Neural progenitor cell (in vitro differentiated cells): Measurements from ENCODE around the gene ITGA2B. TPM values are rescaled to one million over a fixed set of nuclear protein-coding genes. Genes with fewer than 3 reads are reported as not detected.
A peak's percentile ranks its signal among the peaks of the same experiment; 100 is the strongest.
"Not testable (repeated sequence)": the region's sequence is repeated elsewhere in the genome, so short reads cannot be mapped to it uniquely, and the experiment has no call there.

Experiments used
- DNase-seq: peaks from one replicate; pipeline ENCODE4 v3.0.0-alpha.2; 2016; ENCODE audit warnings: low spot score
- H2AFZ ChIP-seq: fragments of 200-600 bp; sonication (generic); replicated peaks from 2 replicates; pipeline ENCODE4 v1.6.1; 2016; ENCODE audit warnings: antibody characterized with exemption
- H3F3A ChIP-seq: fragments of 200-600 bp; sonication (generic); 2 replicates; pipeline ENCODE4 v1.6.1; 2016; ENCODE audit warnings: antibody characterized with exemption, low read depth
- H3K27ac ChIP-seq: fragments of 200-600 bp; sonication (generic); 2 replicates; pipeline ENCODE4 v1.5.1; 2016; ENCODE audit warnings: mild to moderate bottlenecking
- H3K27me3 ChIP-seq: fragments of 200-600 bp; sonication (generic); 2 replicates; pipeline ENCODE4 v1.6.1; 2016; ENCODE audit warnings: mild to moderate bottlenecking, moderate library complexity
- H3K36me3 ChIP-seq: fragments of 200-600 bp; sonication (generic); 2 replicates; pipeline ENCODE4 v1.5.1; 2016
- H3K4me1 ChIP-seq: fragments of 200-600 bp; sonication (generic); 2 replicates; pipeline ENCODE4 v1.6.1; 2016; ENCODE audit warnings: mixed run types
- H3K4me2 ChIP-seq: fragments of 200-600 bp; sonication (generic); 2 replicates; pipeline ENCODE4 v1.6.1; 2016
- H3K4me3 ChIP-seq: fragments of 200-600 bp; sonication (generic); 2 replicates; pipeline ENCODE4 v1.5.1; 2016
- H3K79me2 ChIP-seq: fragments of 200-600 bp; sonication (generic); 2 replicates; pipeline ENCODE4 v1.6.1; 2016; ENCODE audit warnings: low read depth
- H3K9ac ChIP-seq: fragments of 200-600 bp; sonication (generic); 2 replicates; pipeline ENCODE4 v1.6.1; 2016
- H3K9me3 ChIP-seq: fragments of 200-600 bp; sonication (generic); 2 replicates; pipeline ENCODE4 v1.5.1; 2016; ENCODE audit warnings: low read depth
- H4K20me1 ChIP-seq: fragments of 200-600 bp; sonication (generic); 2 replicates; pipeline ENCODE4 v1.6.1; 2016; ENCODE audit warnings: low read depth
- H3K27ac Mint-ChIP-seq: 3 replicates; pipeline ENCODE4 v1.8.0; 2021; ENCODE audit warnings: mixed read lengths
- H3K27me3 Mint-ChIP-seq: 2 replicates; pipeline ENCODE4 v1.8.0; 2022; ENCODE audit warnings: low read depth, mild to moderate bottlenecking, inconsistent platforms, moderate library complexity, mixed read lengths; ENCODE audit not compliant: insufficient read depth
- H3K36me3 Mint-ChIP-seq: 3 replicates; pipeline ENCODE4 v1.8.0; 2021; ENCODE audit warnings: mixed read lengths
- H3K4me1 Mint-ChIP-seq: 3 replicates; pipeline ENCODE4 v1.8.0; 2021; ENCODE audit warnings: mixed read lengths
- H3K4me3 Mint-ChIP-seq: 3 replicates; pipeline ENCODE4 v1.8.0; 2021; ENCODE audit warnings: mild to moderate bottlenecking, moderate library complexity, mixed read lengths
- H3K9me3 Mint-ChIP-seq: 3 replicates; pipeline ENCODE4 v1.8.0; 2020; ENCODE audit warnings: mixed read lengths
- EZH2 ChIP-seq: fragments of 200-600 bp; sonication (generic); IDR thresholded peaks from 2 replicates; pipeline ENCODE4 v1.6.1; 2017; ENCODE audit warnings: antibody characterized with exemption, mild to moderate bottlenecking, moderate library complexity
- EZH2phosphoT487 ChIP-seq: fragments of 200-600 bp; sonication (generic); IDR thresholded peaks from 2 replicates; pipeline ENCODE4 v1.6.1; 2017; ENCODE audit warnings: antibody characterized with exemption
- total RNA-seq: library from RNA; depleted of rRNA; stranded (reverse); fragments of >200 nt; gene quantifications from 2 replicates; pipeline ENCODE4 v1.2.3, GENCODE V29; 2015; ENCODE audit warnings: low replicate concordance
- TF ChIP-seq, protein P1 (sequence below): fragments of 200-600 bp; sonication (generic); IDR thresholded peaks from 2 replicates; pipeline ENCODE4 v1.5.1; 2017; ENCODE audit warnings: antibody characterized with exemption, mild to moderate bottlenecking

The ITGA2B gene
- total RNA-seq, 1 donor from 2014 or later = 4.7 TPM

DNA sequence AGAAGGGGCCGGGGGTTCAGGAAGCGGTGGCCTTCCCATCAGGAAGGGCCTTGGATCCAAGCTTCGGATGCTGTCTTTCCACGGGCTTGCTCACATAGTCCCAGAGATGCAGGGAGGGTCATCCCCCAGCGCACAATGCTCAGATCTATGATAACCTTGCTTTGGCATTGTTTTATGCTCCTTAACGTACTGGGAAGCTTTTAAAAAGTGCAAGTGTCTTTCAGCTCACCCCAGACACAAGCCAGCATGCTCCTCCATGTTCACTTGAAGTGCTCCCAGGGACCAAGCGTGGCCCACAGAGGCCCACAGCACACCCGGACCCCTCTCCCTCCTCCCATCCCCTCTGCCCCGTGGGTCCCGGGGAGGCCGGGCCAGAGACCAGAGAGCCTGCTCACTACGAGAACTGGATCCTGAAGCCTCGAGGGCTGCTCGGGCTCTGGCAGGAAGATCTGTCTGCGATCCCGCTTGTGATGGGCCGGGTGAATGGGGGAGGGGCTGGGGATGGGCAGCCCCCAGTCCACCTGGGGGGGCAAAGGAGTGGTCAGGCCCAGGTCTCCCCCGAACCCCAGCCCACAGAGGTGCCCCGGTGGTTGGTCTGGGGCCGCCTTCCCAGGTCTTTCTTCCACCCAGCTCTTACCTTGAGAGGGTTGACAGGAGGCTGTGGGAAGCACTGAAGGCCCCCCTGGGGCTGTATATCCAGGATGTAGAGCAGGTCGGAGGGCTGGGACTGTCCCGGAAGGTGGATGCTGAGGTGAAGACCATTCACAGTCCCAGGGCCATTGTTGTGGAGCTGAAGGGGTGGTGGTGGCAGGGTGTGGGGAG lies 14.0 kb downstream of the ITGA2B start:
- Histone ChIP-seq H2AFZ (no peak overlapping the region), H3K9me3 (no peaks in the 10 kb centered on the region), H3K9ac (no peak overlapping the region), H3K27me3 (no peaks in the 10 kb centered on the region), H3K4me1 (peaks cover 8% of the 10 kb centered on the region), H3K27ac (no peak overlapping the region), H3K4me3 (no peak overlapping the region), H3F3A (peaks cover 12% of the 10 kb centered on the region), H3K4me2 (peak overlapping the region; percentile 45), H3K79me2 (no peaks in the 10 kb centered on the region), H3K36me3 (no peaks in the 10 kb centered on the region), H4K20me1 (no peaks in the 10 kb centered on the region)
- no peaks in the 10 kb centered on the region for H3K36me3 Mint-ChIP-seq
- TF ChIP-seq, protein P1, sequence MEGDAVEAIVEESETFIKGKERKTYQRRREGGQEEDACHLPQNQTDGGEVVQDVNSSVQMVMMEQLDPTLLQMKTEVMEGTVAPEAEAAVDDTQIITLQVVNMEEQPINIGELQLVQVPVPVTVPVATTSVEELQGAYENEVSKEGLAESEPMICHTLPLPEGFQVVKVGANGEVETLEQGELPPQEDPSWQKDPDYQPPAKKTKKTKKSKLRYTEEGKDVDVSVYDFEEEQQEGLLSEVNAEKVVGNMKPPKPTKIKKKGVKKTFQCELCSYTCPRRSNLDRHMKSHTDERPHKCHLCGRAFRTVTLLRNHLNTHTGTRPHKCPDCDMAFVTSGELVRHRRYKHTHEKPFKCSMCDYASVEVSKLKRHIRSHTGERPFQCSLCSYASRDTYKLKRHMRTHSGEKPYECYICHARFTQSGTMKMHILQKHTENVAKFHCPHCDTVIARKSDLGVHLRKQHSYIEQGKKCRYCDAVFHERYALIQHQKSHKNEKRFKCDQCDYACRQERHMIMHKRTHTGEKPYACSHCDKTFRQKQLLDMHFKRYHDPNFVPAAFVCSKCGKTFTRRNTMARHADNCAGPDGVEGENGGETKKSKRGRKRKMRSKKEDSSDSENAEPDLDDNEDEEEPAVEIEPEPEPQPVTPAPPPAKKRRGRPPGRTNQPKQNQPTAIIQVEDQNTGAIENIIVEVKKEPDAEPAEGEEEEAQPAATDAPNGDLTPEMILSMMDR = no peak
- H3K9me3 Mint-ChIP-seq = no peaks in the 10 kb centered on the region
- peaks cover 9% of the 10 kb centered on the region for H3K27me3 Mint-ChIP-seq
- DNase-seq = peak; percentile 28
- H3K4me3 Mint-ChIP-seq = no peak overlapping the region
- peaks cover 5% of the 10 kb centered on the region for H3K4me1 Mint-ChIP-seq
- H3K27ac Mint-ChIP-seq = no peak overlapping the region

DNA sequence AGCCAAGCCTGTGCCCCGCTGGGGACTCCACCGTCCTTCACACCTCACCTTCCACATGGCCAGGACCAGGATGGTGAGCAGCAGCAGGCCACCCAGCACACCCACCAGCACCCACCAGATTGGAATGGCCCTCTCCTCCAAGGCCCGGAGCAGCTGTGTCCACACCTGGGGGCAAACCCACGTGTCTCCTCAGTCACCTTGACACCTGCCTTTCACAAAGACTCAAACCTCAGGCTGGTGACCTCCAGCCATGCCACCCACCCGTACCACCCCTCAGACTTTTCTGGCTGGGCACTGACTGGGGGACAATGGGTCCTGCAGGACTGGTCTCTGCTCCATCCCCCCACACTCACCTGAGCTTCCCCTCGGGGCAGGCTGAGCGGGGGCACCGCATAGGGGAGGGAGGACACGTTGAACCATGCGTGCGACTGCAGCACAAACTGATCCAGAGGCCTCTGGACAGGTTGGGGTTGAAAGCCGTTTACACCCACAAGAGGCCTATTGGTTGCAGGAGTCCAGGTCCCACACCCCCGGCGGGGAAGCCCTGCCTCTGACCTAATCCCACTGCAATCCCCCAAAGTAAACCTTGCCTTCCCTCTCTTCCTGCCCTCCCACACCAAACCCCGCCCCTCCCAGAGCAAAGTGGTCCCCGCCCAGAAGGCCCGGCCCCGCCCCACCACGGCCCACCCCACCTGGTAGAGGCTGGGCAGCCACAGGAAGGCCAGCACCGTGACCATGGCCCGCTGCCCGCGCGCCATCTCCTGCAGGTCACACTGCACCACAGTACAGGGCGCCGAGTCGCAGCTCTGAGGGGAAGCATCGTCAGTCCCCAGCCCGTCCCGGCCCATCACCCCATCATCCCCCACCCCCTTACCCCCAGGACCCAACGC lies 14.9 kb downstream of the ITGA2B start:
- Histone ChIP-seq H3K4me1 (peaks cover 8% of the 10 kb centered on the region), H2AFZ (no peak overlapping the region), H3K36me3 (no peaks in the 10 kb centered on the region), H3K79me2 (no peaks in the 10 kb centered on the region), H3K9ac (no peak overlapping the region), H3K9me3 (no peaks in the 10 kb centered on the region), H3F3A (peaks cover 12% of the 10 kb centered on the region), H3K27ac (no peak overlapping the region), H3K4me2 (peak overlapping the region; percentile 45), H3K27me3 (no peaks in the 10 kb centered on the region), H4K20me1 (no peaks in the 10 kb centered on the region), H3K4me3 (no peak overlapping the region)
- H3K27ac Mint-ChIP-seq = no peak overlapping the region
- peaks cover 12% of the 10 kb centered on the region for H3K27me3 Mint-ChIP-seq
- TF ChIP-seq, protein P1 = no peak
- TF ChIP-seq EZH2 = no peak
- TF ChIP-seq EZH2phosphoT487 = no peak
- peaks cover 9% of the 10 kb centered on the region for H3K4me1 Mint-ChIP-seq
- peak; percentile 53 for DNase-seq
- no peaks in the 10 kb centered on the region for H3K9me3 Mint-ChIP-seq
- H3K36me3 Mint-ChIP-seq = no peaks in the 10 kb centered on the region
- H3K4me3 Mint-ChIP-seq = no peak overlapping the region

DNA sequence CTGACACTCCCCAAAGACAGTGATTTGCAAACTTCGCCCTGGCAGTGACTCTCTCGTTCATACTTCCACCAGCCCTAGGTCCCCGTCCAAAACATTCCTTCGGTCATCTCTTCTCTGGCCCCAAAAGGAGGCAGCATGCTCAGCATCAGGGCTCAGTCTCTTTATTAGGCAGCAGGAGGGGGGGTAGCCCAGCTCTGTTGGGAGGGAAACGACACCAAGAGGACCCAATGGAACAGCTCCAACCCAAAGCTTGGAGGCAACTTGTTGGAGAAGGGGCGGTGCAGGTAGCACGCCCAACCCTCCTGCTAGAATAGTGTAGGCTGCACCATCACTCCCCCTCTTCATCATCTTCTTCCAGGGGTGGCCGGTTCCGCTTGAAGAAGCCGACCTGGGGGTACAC lies 17.4 kb downstream of the ITGA2B start:
- Histone ChIP-seq H3K4me3 (no peak overlapping the region), H3K4me2 (no peak overlapping the region), H3K27ac (no peak overlapping the region), H3F3A (peaks cover 12% of the 10 kb centered on the region), H2AFZ (no peak overlapping the region), H3K27me3 (peaks cover 2% of the 10 kb centered on the region), H3K9me3 (no peaks in the 10 kb centered on the region), H4K20me1 (no peaks in the 10 kb centered on the region), H3K36me3 (no peaks in the 10 kb centered on the region), H3K4me1 (peaks cover 8% of the 10 kb centered on the region), H3K9ac (no peak overlapping the region), H3K79me2 (no peaks in the 10 kb centered on the region)
- Mint-ChIP-seq H3K27me3 (peaks cover 19% of the 10 kb centered on the region), H3K4me1 (peaks cover 9% of the 10 kb centered on the region), H3K27ac (no peak overlapping the region), H3K4me3 (no peak overlapping the region), H3K36me3 (no peaks in the 10 kb centered on the region), H3K9me3 (peaks cover 3% of the 10 kb centered on the region)
- DNase-seq = no peak
- TF ChIP-seq, protein P1 = no peak
- TF ChIP-seq EZH2 (no peak), EZH2phosphoT487 (no peak)

DNA sequence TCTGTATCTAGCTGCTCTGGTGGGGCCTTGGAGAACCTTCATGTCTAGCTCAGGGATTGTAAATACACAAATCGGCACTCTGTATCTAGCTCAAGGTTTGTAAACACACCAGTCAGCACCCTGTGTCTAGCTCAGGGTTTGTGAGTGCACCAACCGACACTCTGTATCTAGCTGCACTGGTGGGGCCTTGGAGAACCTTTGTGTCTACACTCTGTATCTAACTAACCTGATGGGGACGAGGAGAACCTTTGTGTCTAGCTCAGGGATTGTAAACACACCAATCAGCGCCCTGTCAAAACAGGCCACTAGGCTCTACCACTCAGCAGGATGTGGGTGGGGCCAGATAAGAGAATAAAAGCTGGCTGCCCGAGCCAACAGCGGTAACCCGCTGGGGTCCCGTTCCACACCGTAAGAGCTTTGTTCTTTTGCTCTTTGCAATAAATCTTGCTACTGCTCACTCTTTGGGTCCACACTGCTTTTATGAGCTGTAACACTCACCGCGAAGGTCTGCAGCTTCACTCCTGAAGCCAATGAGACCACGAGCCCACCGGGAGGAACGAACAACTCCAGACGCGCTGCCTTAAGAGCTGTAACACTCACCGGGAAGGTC lies 19.9 kb downstream of the ITGA2B start:
- Mint-ChIP-seq H3K27ac (peak overlapping the region; percentile 88), H3K27me3 (peaks cover 31% of the 10 kb centered on the region)
- H3K9me3 ChIP-seq, H3K4me3 ChIP-seq, H3K4me2 ChIP-seq, H3K4me1 Mint-ChIP-seq, H3K36me3 Mint-ChIP-seq, H2AFZ ChIP-seq, H3K79me2 ChIP-seq, H3K27ac ChIP-seq, H3K4me1 ChIP-seq, H3K9ac ChIP-seq, DNase-seq, H4K20me1 ChIP-seq, H3F3A ChIP-seq, H3K9me3 Mint-ChIP-seq, H3K36me3 ChIP-seq, H3K4me3 Mint-ChIP-seq: not testable (repeated sequence)
- peaks cover 25% of the 10 kb centered on the region for H3K27me3 ChIP-seq
